EL (cell line): ENCODE results near the gene PKD2L1.
"Not testable (repeated sequence)": the region's sequence is repeated elsewhere in the genome, so short reads cannot be mapped to it uniquely, and the experiment has no call there.

ENCODE experiments used
- DNase-seq: peaks from one replicate; pipeline ENCODE4 v3.0.0-alpha.2; 2016

Gene PKD2L1

DNA sequence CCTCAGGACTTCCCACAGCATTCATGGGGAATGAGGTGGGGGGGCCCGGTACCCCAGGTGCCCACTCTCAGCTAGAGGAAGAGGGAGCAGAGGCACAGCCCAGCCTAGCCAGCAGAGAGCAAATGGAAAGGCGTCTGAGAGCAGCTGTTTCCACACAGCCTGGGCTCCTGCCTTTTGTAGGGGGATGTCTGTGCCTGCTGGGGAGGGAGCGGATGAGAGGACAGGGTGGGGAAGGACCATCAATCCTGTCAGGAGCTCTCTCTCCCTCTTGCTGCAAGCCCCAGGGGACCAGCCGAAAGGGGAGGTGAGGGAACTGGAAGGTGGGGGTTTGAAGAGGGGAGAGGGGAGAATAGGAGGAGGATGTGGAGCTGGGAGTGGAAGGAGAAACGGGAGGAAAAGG, at the start of gene PKD2L1:
PKD2L1 (minus strand) TSS at position 150 of the 400 bp plus-strand sequence; CDS start at position 25, 125 bp downstream.
- no peak for DNase-seq

DNA sequence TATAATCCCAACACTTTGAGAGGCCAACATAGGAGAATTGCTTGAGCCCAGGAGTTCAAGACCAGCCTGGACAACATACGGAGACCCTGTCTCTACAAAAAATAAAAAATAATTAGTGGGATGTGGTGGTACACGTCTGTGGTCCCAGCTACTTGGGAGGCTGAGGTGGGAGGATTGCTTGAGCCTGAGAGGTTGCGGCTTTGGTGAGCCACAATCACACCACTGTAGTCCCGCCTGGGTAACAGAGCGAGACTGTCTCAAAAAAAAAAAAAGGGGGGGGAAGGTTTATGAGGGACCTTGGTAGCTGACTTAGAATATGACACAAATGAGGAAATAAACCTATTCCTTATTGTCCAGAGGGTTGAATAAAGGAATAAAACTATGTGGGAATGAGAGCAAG, 47.8 kb upstream of the PKD2L1 start:
- no peak for DNase-seq

DNA sequence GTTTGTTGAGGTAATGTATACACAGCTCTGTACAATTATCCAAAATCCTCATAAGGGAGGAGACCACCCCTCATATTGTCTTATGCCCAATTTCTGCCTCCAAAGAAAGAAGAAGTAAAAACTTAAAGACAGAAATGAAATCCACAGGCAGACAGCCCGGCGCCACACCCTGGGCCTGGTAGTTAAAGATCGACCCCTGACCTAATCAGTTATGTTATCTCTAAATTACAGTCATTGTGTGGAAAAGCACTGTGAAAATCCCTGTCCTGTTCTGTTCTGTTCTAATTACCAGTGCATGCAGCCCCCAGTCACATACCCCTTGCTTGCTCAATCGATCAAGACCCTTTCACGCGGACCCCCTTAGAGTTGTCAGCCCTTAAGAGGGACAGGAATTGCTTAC, 46.6 kb upstream of the PKD2L1 start:
- DNase-seq: not testable (repeated sequence)

DNA sequence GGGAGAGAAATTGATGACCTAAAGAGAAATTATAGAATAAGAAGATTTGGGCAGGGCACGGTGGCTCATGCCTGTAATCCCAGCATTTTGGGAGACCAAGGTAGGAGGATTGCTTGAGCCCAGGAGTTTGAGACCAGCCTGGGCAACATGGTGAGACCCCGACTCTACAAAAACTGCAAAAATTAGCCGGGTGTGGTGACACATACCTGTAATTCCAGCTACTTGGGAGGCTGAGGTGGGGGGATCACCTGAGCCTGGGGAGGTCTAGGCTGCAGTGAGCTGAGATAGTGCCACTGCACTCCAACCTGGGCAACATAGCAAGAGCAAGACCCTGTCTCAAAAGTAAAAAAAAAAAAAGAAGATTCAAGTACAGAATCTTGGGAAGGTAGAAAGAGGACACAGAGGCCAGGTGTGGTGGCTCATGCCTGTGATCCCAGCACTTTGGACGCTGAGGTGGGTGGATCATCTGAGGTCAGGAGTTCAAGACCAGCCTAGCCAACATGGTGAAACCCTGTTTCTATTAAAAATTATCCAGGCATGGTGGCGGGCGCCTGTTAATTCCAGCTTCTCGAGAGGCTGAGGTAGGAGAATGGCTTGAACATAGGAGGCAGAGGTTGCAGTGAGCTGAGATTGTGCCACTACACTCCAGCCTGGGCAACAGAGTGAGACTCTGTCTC, 44.8 kb upstream of the PKD2L1 start:
- DNase-seq: not testable (repeated sequence)

DNA sequence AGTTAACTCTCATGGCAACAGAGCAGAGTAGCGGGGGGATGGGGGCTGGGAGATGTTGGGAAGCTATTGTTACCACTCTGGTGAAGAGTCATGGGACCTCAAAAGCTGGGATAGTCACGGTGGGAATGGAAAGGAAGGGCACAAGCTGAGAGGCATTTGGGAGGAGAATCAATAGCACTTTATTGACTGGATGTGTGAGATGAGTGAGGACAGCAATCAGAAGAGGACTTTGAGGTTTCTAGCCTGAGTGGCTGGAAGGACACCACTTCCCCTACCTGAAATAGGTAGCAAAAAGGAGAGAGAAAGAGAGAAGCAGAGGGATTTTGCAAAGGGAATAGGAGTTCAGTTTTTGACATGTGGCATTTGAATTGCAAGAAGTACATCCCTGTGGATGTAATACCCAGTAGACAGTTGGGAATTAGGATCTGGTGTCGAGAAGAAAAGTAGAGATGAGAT, 44.2 kb upstream of the PKD2L1 start:
- DNase-seq: peak; percentile 4

DNA sequence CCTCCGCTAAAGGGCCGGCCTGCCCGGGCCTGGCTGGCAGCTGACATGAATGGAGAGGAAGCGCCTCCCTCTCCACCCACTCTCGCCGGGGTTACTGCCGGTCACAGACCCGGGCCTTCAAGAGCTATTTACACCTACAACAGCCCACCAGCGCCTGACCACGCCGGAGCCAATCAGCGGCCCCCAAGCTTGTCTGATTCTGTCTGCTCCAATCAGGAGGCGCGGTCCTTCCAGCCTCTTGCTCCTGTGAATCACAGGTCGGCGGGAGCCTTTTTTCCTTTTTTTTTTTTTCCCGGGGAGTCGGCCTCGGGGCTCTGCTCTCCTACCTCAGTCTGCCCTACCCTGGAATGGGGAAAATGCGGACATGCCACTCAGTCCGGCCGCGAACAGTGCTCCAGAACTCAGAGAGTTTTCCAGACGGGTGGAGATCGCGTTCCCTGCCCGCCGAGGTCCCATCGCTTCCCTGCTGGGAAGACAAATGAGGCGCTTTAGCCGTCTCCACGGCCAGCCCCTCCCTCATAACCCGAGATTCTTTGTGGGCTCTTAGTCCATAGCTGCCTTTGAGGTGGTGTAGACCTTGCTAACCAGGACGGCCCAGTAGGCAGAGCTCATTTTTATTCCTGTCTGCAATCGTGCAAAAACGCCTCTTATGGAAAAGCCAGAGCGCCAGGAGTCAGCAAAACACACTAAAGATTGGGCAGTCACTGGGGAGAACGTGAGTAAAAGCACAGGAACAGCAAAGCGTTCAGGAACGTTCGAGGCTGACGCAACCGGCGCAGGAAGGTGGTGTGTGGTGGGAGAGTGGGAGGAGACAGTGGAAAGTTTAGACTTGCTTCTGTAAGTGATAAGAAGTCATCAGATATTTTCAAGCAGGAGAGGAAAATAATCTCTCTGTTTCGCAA, 43.5 kb upstream of the PKD2L1 start:
- peak; percentile 100 for DNase-seq

DNA sequence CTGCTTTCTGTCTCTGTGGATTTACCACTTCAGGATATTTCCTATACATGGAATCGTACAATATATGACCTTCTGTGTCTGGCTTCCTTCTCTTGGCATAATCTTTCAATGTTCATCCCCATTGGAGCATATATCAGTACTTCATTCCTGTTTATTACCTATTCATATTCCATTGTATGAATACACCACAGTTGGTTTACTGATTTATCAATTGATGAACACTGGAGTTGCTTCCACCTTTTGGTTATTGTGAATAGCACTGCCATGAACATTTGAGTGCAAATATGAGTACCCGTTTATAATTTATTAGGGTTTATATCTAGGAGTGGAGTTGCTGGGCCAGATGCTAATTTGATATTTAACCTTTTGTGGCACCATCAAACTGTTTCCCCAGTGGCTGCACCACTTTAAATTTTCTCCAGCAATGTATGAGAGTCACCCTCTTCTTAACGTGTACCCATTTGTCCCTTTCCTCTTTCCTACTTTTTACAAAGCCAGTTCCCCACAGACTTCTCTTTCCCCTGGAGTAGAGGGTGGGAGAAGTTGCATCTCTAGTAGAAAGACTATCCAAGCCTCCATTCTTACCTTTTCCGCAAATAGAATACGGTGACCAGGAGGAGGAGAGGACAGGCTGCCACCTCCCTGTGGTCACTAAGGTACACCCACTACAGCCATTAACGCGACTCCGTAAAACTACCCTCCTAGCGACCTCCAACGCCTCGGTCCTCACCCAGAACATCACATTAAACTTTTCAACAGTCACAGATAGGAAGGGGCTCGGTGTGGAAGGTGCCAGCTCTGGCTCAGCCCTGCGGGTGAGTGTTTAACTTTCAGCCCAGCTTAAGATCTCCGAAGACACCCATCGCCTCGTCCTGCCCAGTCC, 42.6 kb upstream of the PKD2L1 start:
- DNase-seq: no peak

DNA sequence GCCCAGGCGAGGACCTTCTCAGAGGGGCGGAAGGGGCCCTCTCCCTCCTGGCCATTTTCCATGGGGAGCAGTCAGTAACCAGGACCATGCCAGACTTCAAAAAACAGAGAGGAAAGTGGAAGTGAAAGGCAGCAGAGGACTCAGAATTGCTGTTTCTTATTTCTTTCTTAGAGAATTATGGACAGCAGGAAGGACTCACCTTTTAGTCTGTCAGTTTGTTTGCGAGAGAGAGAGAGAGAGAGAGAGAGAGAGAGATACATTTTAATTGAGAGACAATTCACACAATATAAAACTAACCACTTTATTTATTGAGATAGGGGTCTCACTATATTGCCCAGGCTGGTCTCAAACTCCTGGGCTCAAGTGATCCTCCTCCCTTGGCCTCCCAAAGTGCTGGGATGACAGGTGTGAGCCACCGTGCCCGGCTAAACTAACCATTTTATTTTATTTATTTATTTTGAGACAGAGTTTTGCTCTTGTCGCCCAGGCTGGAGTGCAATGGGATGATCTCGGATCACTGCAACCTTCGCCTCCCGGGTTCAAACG, 41.5 kb upstream of the PKD2L1 start:
- no peak for DNase-seq

DNA sequence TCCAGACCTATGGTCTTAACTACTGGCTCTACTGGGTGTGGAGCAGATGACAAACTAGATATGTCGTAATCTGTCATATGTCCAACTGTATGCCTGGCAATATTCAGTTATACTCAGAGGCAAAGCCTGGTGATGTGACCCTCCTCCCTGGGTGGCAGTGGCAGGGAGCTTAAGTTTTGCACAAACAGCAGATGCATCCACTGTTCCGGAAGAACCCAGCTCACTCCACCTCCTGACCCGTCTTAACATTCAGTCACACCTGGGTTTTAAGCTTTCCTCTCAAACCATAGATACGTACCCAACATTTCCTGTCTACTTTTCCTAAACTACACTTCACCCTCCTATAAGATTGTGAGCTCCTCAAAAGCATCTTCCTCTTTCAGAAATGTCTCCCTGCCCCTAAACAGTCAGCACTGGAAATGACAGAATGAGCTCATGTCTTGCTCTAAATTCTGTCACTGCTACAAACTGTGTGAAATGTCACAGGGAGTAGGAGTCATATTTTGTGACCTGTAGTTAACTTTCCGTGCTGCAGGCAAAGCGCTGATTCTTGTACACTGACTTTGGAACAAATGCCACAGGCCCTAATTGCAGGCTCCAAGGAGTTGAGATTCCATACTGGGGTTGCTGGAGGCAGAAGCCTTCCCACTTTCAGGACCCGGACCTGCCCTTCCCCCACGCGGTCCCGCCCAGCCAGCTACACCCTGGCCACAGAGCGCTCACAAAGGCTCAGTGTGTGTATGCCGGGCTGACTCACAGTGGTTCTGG, 40.9 kb upstream of the PKD2L1 start:
- DNase-seq: peak; percentile 90

DNA sequence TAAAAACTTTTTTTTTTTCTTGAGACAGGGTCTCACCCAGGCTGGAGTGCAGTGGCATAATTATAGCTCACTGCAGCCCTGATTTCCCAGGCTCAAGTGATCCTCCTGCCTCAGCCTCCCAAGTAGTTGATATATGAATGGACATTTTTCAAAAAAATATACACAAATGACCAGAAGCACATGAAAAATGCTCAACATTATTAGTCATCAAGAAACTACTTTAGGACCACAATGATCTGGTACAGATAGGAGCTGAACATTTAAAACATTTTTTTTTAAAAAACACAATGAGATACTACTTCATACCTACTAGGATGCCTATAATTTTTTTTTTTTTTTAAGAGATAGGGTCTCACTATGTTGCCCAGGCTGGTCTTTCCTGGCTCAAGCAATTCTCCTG, 38.7 kb upstream of the PKD2L1 start:
- no peak for DNase-seq

DNA sequence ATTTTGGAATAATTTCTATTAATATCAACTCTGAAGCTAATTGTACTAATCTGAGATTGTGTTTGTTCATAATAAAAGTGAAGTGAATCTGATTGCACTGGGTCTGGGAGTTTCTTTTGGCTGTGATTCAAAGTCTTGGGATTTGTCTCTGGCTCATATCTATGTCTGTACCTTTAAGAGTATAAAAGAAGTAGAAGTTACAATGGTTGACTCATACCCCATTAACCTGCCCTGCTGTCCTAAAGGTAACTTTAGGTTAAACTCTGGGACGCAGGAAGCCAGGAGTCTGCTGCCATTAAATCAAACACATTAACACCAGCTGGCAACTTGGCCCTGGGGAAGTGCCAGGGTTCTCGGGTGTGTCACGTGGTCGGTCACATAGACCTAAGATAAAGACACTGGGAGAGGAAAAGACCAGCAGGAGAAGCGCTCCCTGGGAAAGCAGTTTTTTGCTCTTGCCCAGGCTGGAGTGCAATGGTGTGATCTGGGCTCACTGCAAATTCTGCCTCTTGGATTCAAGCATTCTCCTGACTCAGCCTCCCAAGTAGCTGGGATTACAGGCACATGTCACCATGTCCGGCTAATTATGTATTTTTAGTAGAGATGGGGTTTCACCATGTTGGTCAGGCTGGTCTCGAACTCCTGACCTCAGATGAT, 34.8 kb upstream of the PKD2L1 start:
- DNase-seq: peak; percentile 85

DNA sequence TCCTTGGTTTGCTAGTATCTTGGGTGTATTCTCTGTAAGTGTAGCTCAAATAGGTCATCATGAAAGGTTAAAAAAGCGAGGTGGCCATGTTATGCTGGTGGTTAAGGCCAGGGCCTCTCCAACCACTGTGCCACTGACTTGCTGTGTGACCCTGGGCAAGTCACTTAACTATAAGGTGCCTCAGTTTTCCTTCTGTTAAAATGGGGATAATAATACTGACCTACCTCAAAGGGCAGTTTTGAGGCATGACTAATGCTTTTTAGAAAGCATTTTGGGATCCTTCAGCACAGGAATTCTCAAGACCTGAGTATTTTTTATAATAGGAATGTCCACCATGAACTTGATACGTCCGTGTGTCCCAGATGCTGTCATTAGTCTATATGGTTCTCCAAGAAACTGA, 34.1 kb upstream of the PKD2L1 start:
- DNase-seq: no peak

DNA sequence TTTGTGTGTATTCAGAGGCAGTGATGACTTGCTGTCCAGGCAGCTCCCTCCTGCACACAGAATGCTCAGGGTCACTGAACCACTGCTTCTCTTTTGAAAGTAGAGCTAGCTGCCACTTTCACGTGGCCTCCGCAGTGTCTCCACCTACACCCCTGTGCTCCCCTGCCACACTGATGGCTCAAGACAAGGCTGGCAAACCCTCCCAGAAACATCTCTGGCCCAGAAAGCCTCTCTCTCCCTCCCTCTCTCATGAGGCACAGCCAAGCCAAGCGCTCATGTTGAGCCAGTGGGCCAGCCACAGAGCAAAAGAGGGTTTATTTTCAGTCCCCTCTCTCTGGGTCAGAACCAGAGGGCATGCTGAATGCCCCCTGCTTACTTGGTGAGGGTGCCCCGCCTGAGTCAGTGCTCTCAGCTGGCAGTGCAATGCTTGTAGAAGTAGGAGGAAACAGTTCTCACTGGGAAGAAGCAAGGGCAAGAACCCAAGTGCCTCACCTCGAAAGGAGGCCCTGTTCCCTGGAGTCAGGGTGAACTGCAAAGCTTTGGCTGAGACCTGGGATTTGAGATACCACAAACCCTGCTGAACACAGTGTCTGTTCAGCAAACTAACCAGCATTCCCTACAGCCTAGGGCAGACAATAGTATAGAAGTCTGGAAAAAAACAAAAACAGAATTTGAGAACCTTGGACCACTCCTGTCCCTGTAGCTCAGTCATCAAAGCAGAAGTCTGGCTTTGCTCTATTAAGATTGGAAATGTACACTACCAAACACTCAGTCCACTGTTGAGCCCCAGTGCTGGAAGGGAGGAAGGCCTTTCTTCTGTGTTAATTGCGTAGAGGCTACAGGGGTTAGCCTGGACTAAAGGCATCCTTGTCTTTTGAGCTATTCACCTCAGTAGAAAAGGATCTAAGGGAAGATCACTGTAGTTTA, 32.8 kb upstream of the PKD2L1 start:
- no peak for DNase-seq

DNA sequence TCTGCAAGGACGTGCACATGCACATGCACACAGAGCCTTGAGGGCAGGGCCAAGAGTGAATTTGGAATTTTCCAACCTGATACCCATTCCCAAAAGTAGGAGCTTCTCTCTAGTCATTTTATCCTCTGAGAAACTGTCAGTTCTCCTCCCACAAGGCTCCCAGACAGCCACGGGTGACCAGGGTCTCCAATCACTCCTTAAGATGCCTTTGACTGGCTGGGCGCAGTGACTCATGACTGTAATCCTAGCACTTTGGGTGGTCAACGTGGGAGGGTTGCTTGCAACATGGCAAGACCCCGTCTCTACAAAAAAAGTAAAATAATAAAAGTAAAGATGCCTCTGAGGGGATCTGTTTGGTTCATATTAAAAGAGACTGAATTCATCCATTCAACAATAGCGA, 30.2 kb upstream of the PKD2L1 start:
- DNase-seq: no peak

DNA sequence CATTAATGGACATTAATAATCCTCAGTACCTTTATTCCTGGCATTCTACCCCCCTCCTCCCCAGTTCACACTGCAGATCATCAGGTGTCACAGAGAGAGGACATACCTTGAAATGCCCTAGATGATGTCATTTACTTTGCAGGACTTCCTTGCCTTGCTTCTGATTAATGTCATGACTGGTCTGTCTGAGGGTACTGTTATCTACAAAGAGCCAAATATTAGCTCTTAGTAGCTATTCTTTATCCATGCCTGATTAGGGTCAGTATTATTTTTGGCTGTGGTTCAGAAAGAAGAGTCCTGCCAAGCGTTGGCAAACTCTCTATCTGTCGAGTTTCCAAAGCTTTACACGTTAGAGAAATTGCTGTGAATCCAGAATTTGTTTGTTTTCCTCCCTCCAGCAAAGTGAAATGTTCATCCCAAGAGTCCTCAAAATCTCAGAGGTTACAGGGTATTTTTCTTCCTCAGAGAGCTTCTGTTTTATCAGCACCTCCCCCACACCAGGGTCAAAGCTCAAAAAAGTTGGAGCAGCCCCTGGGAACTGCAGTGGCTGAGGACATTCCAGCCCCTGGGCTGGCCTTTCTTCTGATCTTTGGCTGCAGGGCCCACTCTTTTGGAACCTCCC, 29.6 kb upstream of the PKD2L1 start:
- DNase-seq: no peak

DNA sequence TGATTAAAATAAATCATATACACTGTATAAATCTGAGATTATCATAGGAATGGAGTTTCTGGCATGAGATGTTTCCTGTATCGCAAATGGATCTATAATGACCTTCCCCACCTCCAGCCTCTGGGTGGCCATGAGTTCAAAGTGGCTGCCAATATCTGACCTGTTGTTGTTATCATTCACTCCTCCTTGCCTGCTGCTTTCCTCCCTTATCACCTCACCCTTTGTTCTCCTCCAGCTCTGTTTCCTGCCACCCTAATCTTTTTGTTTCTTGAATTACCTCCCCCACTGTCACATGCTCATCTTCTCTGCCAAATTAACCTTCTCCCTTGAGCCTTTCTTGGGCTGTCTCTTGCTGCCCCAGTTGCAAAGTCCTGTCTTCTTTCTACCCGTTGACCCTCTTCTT, 29.0 kb upstream of the PKD2L1 start:
- DNase-seq: no peak

DNA sequence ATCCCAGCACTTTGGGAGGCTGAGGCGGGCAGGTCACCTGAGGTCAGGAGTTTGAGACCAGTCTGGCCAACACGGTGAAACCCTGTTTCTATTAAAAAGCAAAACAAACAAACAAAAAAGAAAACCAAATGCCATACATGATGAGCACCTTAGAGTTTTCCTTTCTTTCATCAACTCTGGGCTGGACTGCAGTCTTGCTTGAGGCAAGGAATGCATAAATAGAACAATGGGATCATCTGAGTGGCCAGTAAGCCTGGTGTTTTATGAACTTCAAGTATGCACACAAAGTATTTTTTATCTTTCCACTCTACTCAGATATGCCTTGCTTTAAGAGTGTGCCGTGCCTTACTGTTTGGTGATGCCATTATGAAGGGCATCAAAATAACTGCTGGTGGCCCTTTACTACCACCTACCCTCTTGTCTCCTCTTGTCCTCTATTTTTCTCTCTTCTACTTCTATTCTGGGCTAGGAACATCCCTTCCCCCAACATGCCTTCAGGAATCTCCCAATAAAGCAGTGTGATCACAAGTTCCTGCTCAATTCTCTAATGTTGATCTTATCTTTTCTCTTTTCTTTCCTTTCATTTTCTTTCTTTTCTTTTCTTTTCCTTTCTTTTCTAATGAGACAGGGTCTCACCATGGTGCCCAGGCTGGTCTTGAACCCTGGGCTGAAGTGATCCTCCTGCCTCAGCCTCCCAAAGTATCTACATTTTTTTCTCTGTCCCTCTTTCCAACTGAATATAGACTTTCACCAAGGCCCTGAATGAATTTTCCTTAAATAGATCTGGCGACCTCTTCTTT, 27.2 kb upstream of the PKD2L1 start:
- no peak for DNase-seq

DNA sequence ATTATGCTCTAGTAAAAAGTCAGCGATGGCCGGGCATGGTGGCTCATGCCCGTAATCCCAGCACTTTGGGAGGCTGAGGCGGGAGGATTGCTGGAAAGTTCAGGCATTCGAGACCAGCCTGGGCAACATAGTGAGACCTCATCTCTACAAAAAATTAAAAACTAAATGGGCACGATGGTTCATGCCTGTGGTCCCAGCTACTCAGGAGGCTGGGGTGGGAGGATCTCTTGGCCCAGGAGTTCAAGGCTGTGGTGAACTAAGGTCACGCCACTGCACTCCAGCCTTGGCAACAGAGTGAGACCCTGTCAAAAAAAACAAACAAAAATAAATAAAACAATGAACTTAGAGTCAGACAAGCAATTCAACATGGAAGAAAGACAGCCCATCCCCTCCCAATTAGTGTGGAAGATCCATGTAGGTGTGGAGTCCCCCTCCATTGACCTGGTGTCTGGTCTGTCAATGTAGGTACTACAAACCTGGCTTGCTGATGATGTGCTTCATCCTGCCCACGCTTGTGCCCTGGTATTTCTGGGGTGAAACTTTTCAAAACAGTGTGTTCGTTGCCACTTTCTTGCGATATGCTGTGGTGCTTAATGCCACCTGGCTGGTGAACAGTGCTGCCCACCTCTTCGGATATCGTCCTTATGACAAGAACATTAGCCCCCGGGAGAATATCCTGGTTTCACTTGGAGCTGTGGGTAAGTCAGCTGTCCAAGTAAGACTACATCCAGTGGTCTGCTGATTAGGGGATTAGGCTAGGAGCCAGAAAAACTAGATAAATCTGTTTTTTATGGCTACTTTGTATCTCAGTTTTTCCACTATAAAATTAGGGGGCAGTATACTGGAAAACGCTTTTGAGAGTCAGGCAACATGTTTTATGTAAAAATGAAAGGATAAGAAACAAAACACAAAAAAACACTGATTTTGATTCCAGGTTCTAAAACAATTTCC, 26.3 kb upstream of the PKD2L1 start:
- DNase-seq: no peak
